Natural killer cell (primary cell): Measurements from ENCODE around the gene TTLL1. TPM values are rescaled to one million over a fixed set of nuclear protein-coding genes. Genes with fewer than 3 reads are reported as not detected.

ENCODE experiments used
- ATAC-seq, 3 donors: fragments of 150-1000 bp in 2 of 3; fragments of 200-7000 bp in 1 of 3; cut with Tn5 transposase; 1 replicate in 1 of 3; 2 replicates in 2 of 3; pipeline ENCODE4 v1.10.0; 2021; ENCODE audit warnings: mild to moderate bottlenecking in 2 of 3, moderate library complexity in 2 of 3
- DNase-seq, 2 donors: peaks; one replicate each; pipeline versions ENCODE4 v3.0.0 to v3.0.0-alpha.2; 2013 to 2021; ENCODE audit warnings: mixed read lengths in 1 of 2
- H3K27ac ChIP-seq: one replicate; pipeline ENCODE4 v1.5.1; 2013; ENCODE audit warnings: mild to moderate bottlenecking, low read length
- H3K27me3 ChIP-seq: one replicate; pipeline ENCODE4 v1.6.1; 2013; ENCODE audit warnings: low read length; ENCODE audit not compliant: control insufficient read depth, insufficient read depth
- H3K36me3 ChIP-seq: one replicate; pipeline ENCODE4 v1.6.1; 2013; ENCODE audit warnings: low read length; ENCODE audit not compliant: control insufficient read depth, insufficient read depth
- H3K4me1 ChIP-seq: one replicate; pipeline ENCODE4 v1.6.1; 2013; ENCODE audit warnings: low read length; ENCODE audit not compliant: control insufficient read depth, insufficient read depth
- H3K4me3 ChIP-seq: one replicate; pipeline ENCODE4 v1.5.1; 2013; ENCODE audit warnings: low read length
- H3K9me3 ChIP-seq: one replicate; pipeline ENCODE4 v1.6.1; 2013; ENCODE audit warnings: low read length; ENCODE audit not compliant: control insufficient read depth, insufficient read depth
- H3K27ac Mint-ChIP-seq, 2 donors: one replicate each; pipeline ENCODE4 v1.8.0; 2022; ENCODE audit warnings: mild to moderate bottlenecking in 2 of 2, mixed read lengths in 2 of 2, moderate library complexity in 1 of 2
- H3K27me3 Mint-ChIP-seq, 2 donors: one replicate each; pipeline ENCODE4 v1.8.0; 2022; ENCODE audit warnings: low read depth in 2 of 2, mixed read lengths in 2 of 2
- H3K36me3 Mint-ChIP-seq: one replicate; pipeline ENCODE4 v1.8.0; 2022; ENCODE audit warnings: mixed read lengths
- H3K4me1 Mint-ChIP-seq, 2 donors: one replicate each; pipeline ENCODE4 v1.8.0; 2022; ENCODE audit warnings: mixed read lengths in 2 of 2
- H3K4me3 Mint-ChIP-seq: one replicate; pipeline ENCODE4 v1.8.0; 2022; ENCODE audit warnings: mild to moderate bottlenecking, moderate library complexity, mixed read lengths
- H3K9me3 Mint-ChIP-seq, 2 donors: one replicate each; pipeline ENCODE4 v1.8.0; 2022; ENCODE audit warnings: mixed read lengths in 2 of 2
- WGBS: methylation state at CpG from one replicate; pipeline ENCODE4 v1.1.7; 2013; ENCODE audit warnings: missing lambda C conversion rate; ENCODE audit not compliant: insufficient coverage; 5-methylcytosine and 5-hydroxymethylcytosine counted together
- intact Hi-C: fragments of 100-400 bp; cut with micrococcal nuclease; formaldehyde crosslinking; loops from one replicate; pipeline ENCODE4 v1.14.2; 2022
- total RNA-seq, 4 donors: library from RNA; stranded (reverse); fragments of 120-200 nt in 1 of 4; gene quantifications; one replicate each; pipeline versions ENCODE4 v1.2.3 to v1.2.4, GENCODE V29; 2013 to 2022
- TF ChIP-seq, protein P1 (sequence below): fragments of 200-600 bp; IDR thresholded peaks from one replicate; pipeline ENCODE4 v1.8.0; 2022; ENCODE audit warnings: antibody characterized with exemption

TTLL1 gene
- total RNA-seq, 3 donors from 2014 or later (not counting 1 experiment from before 2014, with no cell fraction given), result 4.4 to 6.5 (median 6.0) TPM

DNA sequence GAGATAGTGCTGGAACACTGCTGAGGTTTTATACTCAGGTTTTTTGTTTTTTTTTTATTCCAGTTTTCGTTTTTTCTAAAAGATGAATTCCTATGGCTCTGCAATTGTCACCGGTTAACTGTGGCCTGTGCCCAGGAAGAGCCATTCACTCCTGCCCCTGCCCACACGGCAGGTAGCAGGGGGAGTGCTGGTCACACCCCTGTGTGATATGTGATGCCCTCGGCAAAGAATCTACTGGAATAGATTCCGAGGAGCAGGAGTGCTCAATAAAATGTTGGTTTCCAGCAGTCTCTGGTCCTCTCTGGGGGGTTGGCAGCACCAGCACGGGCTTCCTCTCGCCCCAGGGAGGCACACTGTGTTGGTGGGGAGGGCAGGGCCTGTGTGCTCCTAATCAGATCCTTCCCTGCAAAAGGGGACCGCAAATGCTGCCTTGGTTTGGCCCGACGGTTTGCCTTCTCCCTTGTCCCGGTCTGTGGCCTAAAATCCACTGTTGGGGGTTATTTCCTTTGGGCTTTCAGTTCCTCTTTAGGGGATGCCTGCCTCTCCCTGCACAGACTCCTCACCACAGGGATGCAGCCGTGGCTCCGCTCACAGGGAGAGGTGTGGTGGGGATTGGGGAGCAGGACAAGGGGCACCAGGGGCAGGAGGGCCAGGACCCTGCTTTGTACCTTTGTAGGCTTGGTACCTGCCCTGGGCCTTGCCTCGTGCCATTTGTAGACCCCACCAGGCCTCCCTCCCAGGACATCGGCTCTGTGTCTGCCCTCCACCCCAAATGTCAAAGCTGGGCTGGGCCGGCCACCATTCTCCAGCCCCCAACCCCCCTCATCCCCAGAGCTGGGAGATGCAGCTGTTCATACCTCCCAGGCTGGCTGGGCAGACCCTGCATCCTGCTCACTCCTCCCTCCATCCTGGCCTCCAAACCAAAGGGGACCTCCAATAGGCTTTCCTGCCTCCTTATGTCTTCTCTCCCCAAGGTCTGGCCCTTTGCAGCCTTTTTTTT lies 40.5 kb upstream of the TTLL1 start:
- ATAC-seq (no peak), DNase-seq (no peak)
- 55% methylated on average over 16 of the region's 16 CpGs for WGBS
- H3K27me3 ChIP-seq, result peaks cover 2% of the 10 kb centered on the region
- Mint-ChIP-seq H3K36me3 (no peaks in the 10 kb centered on the region), H3K27ac (no peak overlapping the region), H3K4me1 (peaks cover 0 to 12% of the 10 kb centered on the region in 2 donors), H3K9me3 (no peaks in the 10 kb centered on the region), H3K4me3 (no peak overlapping the region), H3K27me3 (no peaks in the 10 kb centered on the region)
- peaks cover 20% of the 10 kb centered on the region for H3K4me1 ChIP-seq
- H3K36me3 ChIP-seq, result peaks cover 7% of the 10 kb centered on the region
- no peak overlapping the region for H3K27ac ChIP-seq
- intact Hi-C loops, result no loop called here
- no peak overlapping the region for H3K4me3 ChIP-seq
- no peaks in the 10 kb centered on the region for H3K9me3 ChIP-seq
- TF ChIP-seq, protein P1, sequence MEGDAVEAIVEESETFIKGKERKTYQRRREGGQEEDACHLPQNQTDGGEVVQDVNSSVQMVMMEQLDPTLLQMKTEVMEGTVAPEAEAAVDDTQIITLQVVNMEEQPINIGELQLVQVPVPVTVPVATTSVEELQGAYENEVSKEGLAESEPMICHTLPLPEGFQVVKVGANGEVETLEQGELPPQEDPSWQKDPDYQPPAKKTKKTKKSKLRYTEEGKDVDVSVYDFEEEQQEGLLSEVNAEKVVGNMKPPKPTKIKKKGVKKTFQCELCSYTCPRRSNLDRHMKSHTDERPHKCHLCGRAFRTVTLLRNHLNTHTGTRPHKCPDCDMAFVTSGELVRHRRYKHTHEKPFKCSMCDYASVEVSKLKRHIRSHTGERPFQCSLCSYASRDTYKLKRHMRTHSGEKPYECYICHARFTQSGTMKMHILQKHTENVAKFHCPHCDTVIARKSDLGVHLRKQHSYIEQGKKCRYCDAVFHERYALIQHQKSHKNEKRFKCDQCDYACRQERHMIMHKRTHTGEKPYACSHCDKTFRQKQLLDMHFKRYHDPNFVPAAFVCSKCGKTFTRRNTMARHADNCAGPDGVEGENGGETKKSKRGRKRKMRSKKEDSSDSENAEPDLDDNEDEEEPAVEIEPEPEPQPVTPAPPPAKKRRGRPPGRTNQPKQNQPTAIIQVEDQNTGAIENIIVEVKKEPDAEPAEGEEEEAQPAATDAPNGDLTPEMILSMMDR, result no peak

DNA sequence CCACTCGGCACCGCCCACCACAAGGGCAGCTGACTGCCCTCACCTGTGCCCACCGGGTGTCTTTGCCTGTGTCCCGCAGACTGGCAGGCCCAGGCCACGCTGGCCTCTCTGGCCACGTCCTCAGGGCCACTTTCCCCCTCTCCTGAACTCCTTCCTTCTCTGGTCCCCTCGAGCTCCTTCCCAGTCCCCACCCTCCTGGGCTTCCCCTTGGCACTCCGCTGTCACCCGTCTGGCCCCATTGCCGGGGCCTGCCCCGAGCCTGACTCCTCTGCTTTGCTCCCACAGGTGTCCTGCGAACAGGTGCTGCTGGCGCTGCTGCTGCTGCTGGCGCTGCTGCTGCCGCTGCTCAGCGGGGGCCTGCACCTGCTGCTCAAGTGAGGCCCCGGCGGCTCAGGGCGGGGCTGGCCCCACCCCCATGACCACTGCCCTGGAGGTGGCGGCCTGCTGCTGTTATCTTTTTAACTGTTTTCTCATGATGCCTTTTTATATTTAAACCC lies 39.8 kb upstream of the TTLL1 start:
- TF ChIP-seq, protein P1, result no peak
- H3K4me1 Mint-ChIP-seq, result peaks cover 0 to 12% of the 10 kb centered on the region in 2 donors
- no peak overlapping the region for H3K4me3 Mint-ChIP-seq
- no peaks in the 10 kb centered on the region for H3K9me3 Mint-ChIP-seq
- Histone ChIP-seq H3K27ac (no peak overlapping the region), H3K4me1 (peaks cover 20% of the 10 kb centered on the region), H3K4me3 (no peak overlapping the region), H3K9me3 (no peaks in the 10 kb centered on the region), H3K27me3 (peaks cover 2% of the 10 kb centered on the region), H3K36me3 (peaks cover 7% of the 10 kb centered on the region)
- no peaks in the 10 kb centered on the region for H3K27me3 Mint-ChIP-seq
- no peak overlapping the region for H3K27ac Mint-ChIP-seq
- no peak for DNase-seq
- intact Hi-C loops, result no loop called here
- ATAC-seq, result no peak
- H3K36me3 Mint-ChIP-seq, result no peaks in the 10 kb centered on the region
- WGBS, result 44% methylated on average over 20 of the region's 20 CpGs

DNA sequence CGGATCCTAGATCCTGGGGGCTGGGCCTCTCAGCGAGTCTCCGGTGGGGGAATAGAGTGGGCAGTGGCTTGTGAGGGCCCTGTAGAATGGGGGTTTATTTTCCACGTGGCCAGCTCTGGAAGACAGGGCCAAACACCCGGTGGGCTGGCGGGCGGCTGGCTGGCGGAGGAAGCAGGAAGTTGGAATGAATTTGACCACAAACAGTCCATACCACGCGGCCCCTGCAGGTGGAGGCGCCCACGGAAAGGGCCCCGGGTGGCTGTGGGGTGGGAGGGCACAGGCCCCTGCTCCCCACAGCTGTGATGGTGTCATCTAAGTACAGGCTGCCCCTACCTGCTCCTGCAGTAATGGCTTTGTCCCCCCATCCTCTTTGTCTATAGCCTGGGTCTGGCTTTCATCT lies 38.9 kb upstream of the TTLL1 start:
- Histone ChIP-seq H3K4me1 (peaks cover 20% of the 10 kb centered on the region), H3K4me3 (no peak overlapping the region), H3K27ac (no peak overlapping the region), H3K9me3 (no peaks in the 10 kb centered on the region), H3K27me3 (peaks cover 2% of the 10 kb centered on the region), H3K36me3 (peaks cover 7% of the 10 kb centered on the region)
- intact Hi-C loops, result no loop called here
- H3K9me3 Mint-ChIP-seq, result no peaks in the 10 kb centered on the region
- H3K27me3 Mint-ChIP-seq, result no peaks in the 10 kb centered on the region
- no peak for ATAC-seq
- DNase-seq, result no peak
- H3K4me3 Mint-ChIP-seq, result no peak overlapping the region
- no peaks in the 10 kb centered on the region for H3K36me3 Mint-ChIP-seq
- TF ChIP-seq, protein P1, result no peak
- peaks cover 0 to 12% of the 10 kb centered on the region in 2 donors for H3K4me1 Mint-ChIP-seq
- WGBS, result 12% methylated on average over 13 of the region's 13 CpGs
- H3K27ac Mint-ChIP-seq, result no peak overlapping the region
